ENCODE data around the gene TIMP3.

- TF ChIP-seq CTCF (IDR thresholded peaks at IDR 0.05) = no peak
- no peak for TF ChIP-seq POLR2A (IDR thresholded peaks at IDR 0.05)
Measured at GRCh38 chr22:32837142-32837541, 35.6 kb downstream of the TIMP3 start.
